HepG2 (cell line): ENCODE data around the gene CCDC142. TPM values are rescaled to one million over a fixed set of nuclear protein-coding genes. Genes with fewer than 3 reads are reported as not detected.

Experiments
- ATF7 ChIP-seq, 2 experiments: fragments of 450-650 bp in 1 of 2; sonication (generic) in 1 of 2; formaldehyde crosslinking in 1 of 2; IDR thresholded peaks; 2 replicates each; pipeline versions ENCODE4 v1.4.0 to v1.6.1; 2016 to 2020; ENCODE audit warnings: antibody characterized with exemption in 1 of 2, mild to moderate bottlenecking in 1 of 2, missing genetic modification reagents in 1 of 2
- ATF7-NPFF ChIP-seq: sonication (generic); formaldehyde crosslinking; IDR thresholded peaks from 2 replicates; pipeline ENCODE4 v1.8.1; 2023; ENCODE audit warnings: mild to moderate bottlenecking, low read depth, missing genetic modification reagents, moderate library complexity
- ATM ChIP-seq: fragments of 450-650 bp; IDR thresholded peaks from 2 replicates; pipeline ENCODE4 v1.7.1; 2017; ENCODE audit warnings: mild to moderate bottlenecking, borderline replicate concordance
- CENPBD1 ChIP-seq: sonication (generic); formaldehyde crosslinking; IDR thresholded peaks from 2 replicates; pipeline ENCODE4 v1.8.0; 2022; ENCODE audit warnings: missing genetic modification reagents, low read depth, mild to moderate bottlenecking, borderline replicate concordance
- JARID2 ChIP-seq: sonication (generic); formaldehyde crosslinking; IDR thresholded peaks from 2 replicates; pipeline ENCODE4 v1.8.1; 2023; ENCODE audit warnings: missing genetic modification reagents, inconsistent platforms; ENCODE audit not compliant: insufficient replicate concordance
- MIER3 ChIP-seq: IDR thresholded peaks from 2 replicates; pipeline ENCODE4 v1.6.1; 2016; ENCODE audit warnings: missing compliant biosample characterization, borderline replicate concordance
- MNT ChIP-seq: fragments of 450-650 bp; IDR thresholded peaks from 2 replicates; pipeline ENCODE4 v1.6.1; 2016
- MTERF4 ChIP-seq: sonication (generic); formaldehyde crosslinking; IDR thresholded peaks from 2 replicates; pipeline ENCODE4 v1.8.0; 2023; ENCODE audit warnings: mild to moderate bottlenecking, missing genetic modification reagents
- REXO4 ChIP-seq: sonication (generic); formaldehyde crosslinking; IDR thresholded peaks from 2 replicates; pipeline ENCODE4 v1.8.0; 2022; ENCODE audit warnings: missing genetic modification reagents, mild to moderate bottlenecking, borderline replicate concordance
- SYNCRIP ChIP-seq: fragments of 200-400 bp; formaldehyde crosslinking; IDR thresholded peaks from 2 replicates; pipeline ENCODE4 v1.6.1; 2018; ENCODE audit warnings: mild to moderate bottlenecking, low read depth, low read length; ENCODE audit not compliant: insufficient read depth
- TBL1XR1 ChIP-seq: fragments of 150-350 bp; IDR thresholded peaks from 2 replicates; pipeline ENCODE4 v1.6.1; 2014; ENCODE audit warnings: borderline replicate concordance, low read length; ENCODE audit not compliant: partially characterized antibody
- TCF12 ChIP-seq, 2 experiments: fragments of 450-650 bp in 1 of 2; sonication (generic) in 1 of 2; formaldehyde crosslinking in 1 of 2; IDR thresholded peaks; 2 replicates each; pipeline versions ENCODE4 v1.6.1 to v1.8.0; 2017 to 2022; ENCODE audit warnings: antibody characterized with exemption in 1 of 2, mild to moderate bottlenecking in 1 of 2, missing genetic modification reagents in 1 of 2, moderate library complexity in 1 of 2
- TFAP4 ChIP-seq: sonication (generic); IDR thresholded peaks from 2 replicates; pipeline ENCODE4 v1.6.1; 2016; ENCODE audit warnings: low read depth, borderline replicate concordance
- TRIM24 ChIP-seq: sonication (generic); formaldehyde crosslinking; IDR thresholded peaks from 2 replicates; pipeline ENCODE4 v1.8.0; 2022; ENCODE audit warnings: mild to moderate bottlenecking, missing genetic modification reagents
- WIZ ChIP-seq: sonication (generic); formaldehyde crosslinking; IDR thresholded peaks from 2 replicates; pipeline ENCODE4 v1.5.1; 2020; ENCODE audit warnings: mild to moderate bottlenecking, missing genetic modification reagents
- ZFP36 ChIP-seq: fragments of 150-350 bp; IDR thresholded peaks from 2 replicates; pipeline ENCODE4 v1.6.1; 2018; ENCODE audit warnings: borderline replicate concordance, low read length, low read depth; ENCODE audit not compliant: partially characterized antibody
- ZNF205 ChIP-seq: IDR thresholded peaks from 2 replicates; pipeline ENCODE4 v1.6.1; 2018; ENCODE audit warnings: missing biosample characterization, missing genetic modification reagents
- ZNF276 ChIP-seq: sonication (generic); formaldehyde crosslinking; IDR thresholded peaks from 2 replicates; pipeline ENCODE4 v1.4.0; 2020; ENCODE audit warnings: mild to moderate bottlenecking, low read depth, missing genetic modification reagents
- ZNF292 ChIP-seq: sonication (generic); formaldehyde crosslinking; IDR thresholded peaks from 2 replicates; pipeline ENCODE4 v1.8.1; 2022; ENCODE audit warnings: mild to moderate bottlenecking, low read depth, missing genetic modification reagents, borderline replicate concordance
- ZNF709 ChIP-seq: sonication (generic); formaldehyde crosslinking; IDR thresholded peaks from 2 replicates; pipeline ENCODE4 v1.5.0; 2020; ENCODE audit warnings: mild to moderate bottlenecking, missing genetic modification reagents
- ZSCAN12 ChIP-seq: sonication (generic); formaldehyde crosslinking; IDR thresholded peaks from 2 replicates; pipeline ENCODE4 v1.9.0; 2021; ENCODE audit warnings: mild to moderate bottlenecking, missing genetic modification reagents
- ZSCAN22 ChIP-seq: sonication (generic); formaldehyde crosslinking; IDR thresholded peaks from 2 replicates; pipeline ENCODE4 v1.4.0; 2020; ENCODE audit warnings: mild to moderate bottlenecking, missing genetic modification reagents
- polyA plus RNA-seq, 8 experiments: library from polyadenylated mRNA; depleted of rRNA in 3 of 8; stranded (reverse) in 7 of 8; unstranded in 1 of 8; fragments of >200 nt; fragmentation: Illumina TruSeq in 4 of 8; extraction: Trizol in 4 of 8; gene quantifications; 2 replicates each; pipeline versions ENCODE4 v1.2.1 to v1.2.3, GENCODE V29; 2011 to 2016; ENCODE audit warnings: low read depth in 4 of 8, missing spikeins in 1 of 8, mixed read lengths in 1 of 8; ENCODE audit not compliant: insufficient read depth in 1 of 8
- total RNA-seq, 5 experiments: library from RNA; depleted of rRNA; stranded (reverse); fragments of >200 nt; fragmentation: Illumina TruSeq; extraction: Trizol; gene quantifications; 2 replicates each; pipeline ENCODE4 v1.2.3, GENCODE V29; 2016; ENCODE audit warnings: low read depth in 1 of 5

CCDC142 gene
- total and polyA plus RNA-seq, 2 of the 13 experiments (the other 11 are each of a cell fraction or from before 2014, with no cell fraction given) = 14.7 to 30.4 TPM

- TF ChIP-seq TCF12 (IDR thresholded peaks at IDR 0.05) = no peak
- TF ChIP-seq TCF12 (CRISPR knock-in tag; IDR thresholded peaks at IDR 0.05) = peak; percentile 88; the same call in 1 of the 2 replicates
- no peak for TF ChIP-seq SYNCRIP
- peak; percentile 44 for TF ChIP-seq JARID2 (CRISPR knock-in tag)
- TF ChIP-seq MIER3 (CRISPR knock-in tag) = peak; percentile 92; the same call in 1 of the 2 replicates
- no peak for TF ChIP-seq ZFP36
- peak; percentile 97 for TF ChIP-seq REXO4
- TF ChIP-seq CENPBD1 (CRISPR knock-in tag) = peak; percentile 93; the same call in 1 of the 2 replicates
- peak; percentile 83 for TF ChIP-seq ZNF205
- TF ChIP-seq ZSCAN12 (CRISPR knock-in tag) = peak; percentile 67
- TF ChIP-seq ATM = no peak
- TF ChIP-seq MNT = peak; percentile 44; the same call in 1 of the 2 replicates
- TF ChIP-seq ZNF276 (CRISPR knock-in tag) = peak; percentile 82
- peak; percentile 54 for TF ChIP-seq TBL1XR1
- peak; percentile 80; the same call in 1 of the 2 replicates for TF ChIP-seq MTERF4 (CRISPR knock-in tag)
- peak; percentile 69 for TF ChIP-seq ZNF292 (CRISPR knock-in tag)
- TF ChIP-seq ZSCAN22 (CRISPR knock-in tag) = no peak; the same call in 1 of the 2 replicates
- peak; percentile 81 for TF ChIP-seq TFAP4
- no peak for TF ChIP-seq TRIM24 (CRISPR knock-in tag)
- no peak; the same call in none of the 2 replicates for TF ChIP-seq ZNF709 (CRISPR knock-in tag)
- TF ChIP-seq WIZ = peak; percentile 82
- TF ChIP-seq ATF7 (IDR thresholded peaks at IDR 0.05) = no peak
- TF ChIP-seq ATF7 (CRISPR knock-in tag; IDR thresholded peaks at IDR 0.05) = peak; percentile 83
- peak; percentile 90 for TF ChIP-seq ATF7-NPFF
These were observed 10.5 kb downstream of the CCDC142 start, which contains the start of gene MRPL53 (continued) for GRCh38 chr2:74472086-74472944.
